ENCODE measurements around the gene SIRT5.
A peak's percentile ranks its signal among the peaks of the same experiment; 100 is the strongest.

SIRT5 gene

GRCh38 chr6:13574149-13574570 is 241 bp upstream of the SIRT5 start:
- no peaks in the 10 kb centered on the region for H3K27me3 ChIP-seq (ENCODE audit: control insufficient read depth, insufficient read depth, low read length)
- peaks cover 13% of the 10 kb centered on the region for H3K4me1 ChIP-seq (ENCODE audit: control insufficient read depth, insufficient read depth, low read length)
- peak overlapping the region; percentile 93 for H3K9ac ChIP-seq (ENCODE audit: low read length)
- H3K9me3 ChIP-seq (ENCODE audit: control insufficient read depth, low read length): no peaks in the 10 kb centered on the region
- H3K36me3 ChIP-seq (ENCODE audit: control insufficient read depth, insufficient read depth, low read length): no peaks in the 10 kb centered on the region
- H3K4me3 ChIP-seq (ENCODE audit: low read length): peak overlapping the region; percentile 77

GRCh38 chr6:13575377-13575775 is 975 bp downstream of the SIRT5 start:
- Histone ChIP-seq H3K9ac (ENCODE audit: low read length) (peak overlapping the region; percentile 93), H3K27me3 (ENCODE audit: control insufficient read depth, insufficient read depth, low read length) (no peaks in the 10 kb centered on the region), H3K4me1 (ENCODE audit: control insufficient read depth, insufficient read depth, low read length) (peaks cover 13% of the 10 kb centered on the region), H3K36me3 (ENCODE audit: control insufficient read depth, insufficient read depth, low read length) (no peaks in the 10 kb centered on the region), H3K9me3 (ENCODE audit: control insufficient read depth, low read length) (no peaks in the 10 kb centered on the region), H3K4me3 (ENCODE audit: low read length) (no peak overlapping the region)

GRCh38 chr6:13576017-13576416 is 1.6 kb downstream of the SIRT5 start:
- no peaks in the 10 kb centered on the region for H3K27me3 ChIP-seq (ENCODE audit: control insufficient read depth, insufficient read depth, low read length)
- peaks cover 13% of the 10 kb centered on the region for H3K4me1 ChIP-seq (ENCODE audit: control insufficient read depth, insufficient read depth, low read length)
- no peak overlapping the region for H3K4me3 ChIP-seq (ENCODE audit: low read length)
- H3K36me3 ChIP-seq (ENCODE audit: control insufficient read depth, insufficient read depth, low read length): no peaks in the 10 kb centered on the region
- H3K9me3 ChIP-seq (ENCODE audit: control insufficient read depth, low read length): no peaks in the 10 kb centered on the region
- H3K9ac ChIP-seq (ENCODE audit: low read length): no peak overlapping the region

GRCh38 chr6:13577926-13578325 is 3.5 kb downstream of the SIRT5 start:
- Histone ChIP-seq H3K27me3 (ENCODE audit: control insufficient read depth, insufficient read depth, low read length) (no peaks in the 10 kb centered on the region), H3K4me1 (ENCODE audit: control insufficient read depth, insufficient read depth, low read length) (peaks cover 13% of the 10 kb centered on the region), H3K36me3 (ENCODE audit: control insufficient read depth, insufficient read depth, low read length) (no peaks in the 10 kb centered on the region), H3K9me3 (ENCODE audit: control insufficient read depth, low read length) (no peaks in the 10 kb centered on the region), H3K9ac (ENCODE audit: low read length) (no peak overlapping the region), H3K4me3 (ENCODE audit: low read length) (no peak overlapping the region)

GRCh38 chr6:13579911-13580310 is 5.5 kb downstream of the SIRT5 start:
- H3K27me3 ChIP-seq (ENCODE audit: control insufficient read depth, insufficient read depth, low read length): no peaks in the 10 kb centered on the region
- H3K36me3 ChIP-seq (ENCODE audit: control insufficient read depth, insufficient read depth, low read length): no peaks in the 10 kb centered on the region
- H3K9me3 ChIP-seq (ENCODE audit: control insufficient read depth, low read length): no peaks in the 10 kb centered on the region
- H3K4me3 ChIP-seq (ENCODE audit: low read length): no peak overlapping the region
- peaks cover 5% of the 10 kb centered on the region for H3K4me1 ChIP-seq (ENCODE audit: control insufficient read depth, insufficient read depth, low read length)
- H3K9ac ChIP-seq (ENCODE audit: low read length): no peak overlapping the region

- no peaks in the 10 kb centered on the region for H3K4me1 ChIP-seq (ENCODE audit: control insufficient read depth, insufficient read depth, low read length)
- no peaks in the 10 kb centered on the region for H3K9me3 ChIP-seq (ENCODE audit: control insufficient read depth, low read length)
- H3K27me3 ChIP-seq (ENCODE audit: control insufficient read depth, insufficient read depth, low read length): no peaks in the 10 kb centered on the region
- H3K36me3 ChIP-seq (ENCODE audit: control insufficient read depth, insufficient read depth, low read length): no peaks in the 10 kb centered on the region
- no peak overlapping the region for H3K9ac ChIP-seq (ENCODE audit: low read length)
- no peak overlapping the region for H3K4me3 ChIP-seq (ENCODE audit: low read length)
Measured at GRCh38 chr6:13581700-13582229, 7.4 kb downstream of the SIRT5 start.

GRCh38 chr6:13586603-13587542 is 12.5 kb downstream of the SIRT5 start:
- Histone ChIP-seq H3K4me1 (ENCODE audit: control insufficient read depth, insufficient read depth, low read length) (no peaks in the 10 kb centered on the region), H3K27me3 (ENCODE audit: control insufficient read depth, insufficient read depth, low read length) (no peaks in the 10 kb centered on the region), H3K9ac (ENCODE audit: low read length) (no peak overlapping the region), H3K9me3 (ENCODE audit: control insufficient read depth, low read length) (no peaks in the 10 kb centered on the region), H3K36me3 (ENCODE audit: control insufficient read depth, insufficient read depth, low read length) (no peaks in the 10 kb centered on the region), H3K4me3 (ENCODE audit: low read length) (no peak overlapping the region)

GRCh38 chr6:13589801-13590200 is 15.4 kb downstream of the SIRT5 start:
- Histone ChIP-seq H3K9me3 (ENCODE audit: control insufficient read depth, low read length) (no peaks in the 10 kb centered on the region), H3K4me1 (ENCODE audit: control insufficient read depth, insufficient read depth, low read length) (no peaks in the 10 kb centered on the region), H3K36me3 (ENCODE audit: control insufficient read depth, insufficient read depth, low read length) (no peaks in the 10 kb centered on the region), H3K4me3 (ENCODE audit: low read length) (no peak overlapping the region), H3K27me3 (ENCODE audit: control insufficient read depth, insufficient read depth, low read length) (no peaks in the 10 kb centered on the region), H3K9ac (ENCODE audit: low read length) (no peak overlapping the region)

- H3K4me3 ChIP-seq (ENCODE audit: low read length): no peak overlapping the region
- H3K4me1 ChIP-seq (ENCODE audit: control insufficient read depth, insufficient read depth, low read length): no peaks in the 10 kb centered on the region
- no peak overlapping the region for H3K9ac ChIP-seq (ENCODE audit: low read length)
- H3K9me3 ChIP-seq (ENCODE audit: control insufficient read depth, low read length): no peaks in the 10 kb centered on the region
- no peaks in the 10 kb centered on the region for H3K36me3 ChIP-seq (ENCODE audit: control insufficient read depth, insufficient read depth, low read length)
- H3K27me3 ChIP-seq (ENCODE audit: control insufficient read depth, insufficient read depth, low read length): no peaks in the 10 kb centered on the region
Measured at GRCh38 chr6:13590574-13591153, 16.3 kb downstream of the SIRT5 start.

GRCh38 chr6:13591205-13591921 is 17.0 kb downstream of the SIRT5 start:
- no peaks in the 10 kb centered on the region for H3K4me1 ChIP-seq (ENCODE audit: control insufficient read depth, insufficient read depth, low read length)
- no peak overlapping the region for H3K9ac ChIP-seq (ENCODE audit: low read length)
- H3K27me3 ChIP-seq (ENCODE audit: control insufficient read depth, insufficient read depth, low read length): no peaks in the 10 kb centered on the region
- no peaks in the 10 kb centered on the region for H3K36me3 ChIP-seq (ENCODE audit: control insufficient read depth, insufficient read depth, low read length)
- H3K4me3 ChIP-seq (ENCODE audit: low read length): no peak overlapping the region
- no peaks in the 10 kb centered on the region for H3K9me3 ChIP-seq (ENCODE audit: control insufficient read depth, low read length)

GRCh38 chr6:13593103-13593502 is 18.7 kb downstream of the SIRT5 start:
- H3K4me3 ChIP-seq (ENCODE audit: low read length): no peak overlapping the region
- no peaks in the 10 kb centered on the region for H3K27me3 ChIP-seq (ENCODE audit: control insufficient read depth, insufficient read depth, low read length)
- no peaks in the 10 kb centered on the region for H3K4me1 ChIP-seq (ENCODE audit: control insufficient read depth, insufficient read depth, low read length)
- no peak overlapping the region for H3K9ac ChIP-seq (ENCODE audit: low read length)
- H3K9me3 ChIP-seq (ENCODE audit: control insufficient read depth, low read length): no peaks in the 10 kb centered on the region
- no peaks in the 10 kb centered on the region for H3K36me3 ChIP-seq (ENCODE audit: control insufficient read depth, insufficient read depth, low read length)

GRCh38 chr6:13593720-13594119 is 19.3 kb downstream of the SIRT5 start:
- no peaks in the 10 kb centered on the region for H3K27me3 ChIP-seq (ENCODE audit: control insufficient read depth, insufficient read depth, low read length)
- no peaks in the 10 kb centered on the region for H3K9me3 ChIP-seq (ENCODE audit: control insufficient read depth, low read length)
- H3K4me1 ChIP-seq (ENCODE audit: control insufficient read depth, insufficient read depth, low read length): no peaks in the 10 kb centered on the region
- no peaks in the 10 kb centered on the region for H3K36me3 ChIP-seq (ENCODE audit: control insufficient read depth, insufficient read depth, low read length)
- H3K4me3 ChIP-seq (ENCODE audit: low read length): no peak overlapping the region
- H3K9ac ChIP-seq (ENCODE audit: low read length): no peak overlapping the region

All from mucosa of stomach (tissue), 1 donor.